GM18508 (cell line): ENCODE data around the gene UNC79.

Experiments used
- ATAC-seq: cut with Tn5 transposase; IDR thresholded peaks from one replicate; pipeline ENCODE4 v1.9.1; 2021; ENCODE audit warnings: moderate number of reproducible peaks; ENCODE audit not compliant: insufficient read depth, unreplicated experiment

UNC79 gene

GRCh38 chr14:93702946-93703345, 272.2 kb downstream of the UNC79 start:
- no peak for ATAC-seq

GRCh38 chr14:93703941-93704340, 273.2 kb downstream of the UNC79 start:
- ATAC-seq, result no peak

GRCh38 chr14:93705513-93706156, 274.9 kb downstream of the UNC79 start:
- no peak for ATAC-seq

GRCh38 chr14:93706360-93706955, 275.7 kb downstream of the UNC79 start:
- ATAC-seq, result no peak

GRCh38 chr14:93707475-93707874, 276.7 kb downstream of the UNC79 start:
- ATAC-seq, result no peak

- ATAC-seq, result no peak
These were observed 277.6 kb downstream of the UNC79 start for GRCh38 chr14:93708311-93708734.

- ATAC-seq, result no peak
These were observed 278.1 kb downstream of the UNC79 start for GRCh38 chr14:93708800-93709199.

- no peak for ATAC-seq
These were observed 278.5 kb downstream of the UNC79 start for GRCh38 chr14:93709249-93709648.

GRCh38 chr14:93712079-93712837, 281.5 kb downstream of the UNC79 start:
- no peak for ATAC-seq

GRCh38 chr14:93712838-93713724, 282.3 kb downstream of the UNC79 start:
- ATAC-seq, result no peak

GRCh38 chr14:93713726-93714405, 283.1 kb downstream of the UNC79 start:
- no peak for ATAC-seq

- no peak for ATAC-seq
These were observed 283.9 kb downstream of the UNC79 start for GRCh38 chr14:93714605-93715004.

- ATAC-seq, result no peak
These were observed 284.7 kb downstream of the UNC79 start for GRCh38 chr14:93715279-93715927.

- ATAC-seq, result no peak
These were observed 285.4 kb downstream of the UNC79 start for GRCh38 chr14:93716002-93716745.

GRCh38 chr14:93716746-93717667, 286.3 kb downstream of the UNC79 start:
- no peak for ATAC-seq

- no peak for ATAC-seq
These were observed 287.1 kb downstream of the UNC79 start for GRCh38 chr14:93717668-93718320.

- no peak for ATAC-seq
These were observed 288.5 kb downstream of the UNC79 start for GRCh38 chr14:93719256-93719655.
